EL (cell line): Measurements from ENCODE around the gene FRMD7.
A peak's percentile ranks its signal among the peaks of the same experiment; 100 is the strongest.
"Not testable (repeated sequence)": the region's sequence is repeated elsewhere in the genome, so short reads cannot be mapped to it uniquely, and the experiment has no call there.

Experiments
- DNase-seq: peaks from one replicate; pipeline ENCODE4 v3.0.0-alpha.2; 2016

FRMD7 gene, protein sequence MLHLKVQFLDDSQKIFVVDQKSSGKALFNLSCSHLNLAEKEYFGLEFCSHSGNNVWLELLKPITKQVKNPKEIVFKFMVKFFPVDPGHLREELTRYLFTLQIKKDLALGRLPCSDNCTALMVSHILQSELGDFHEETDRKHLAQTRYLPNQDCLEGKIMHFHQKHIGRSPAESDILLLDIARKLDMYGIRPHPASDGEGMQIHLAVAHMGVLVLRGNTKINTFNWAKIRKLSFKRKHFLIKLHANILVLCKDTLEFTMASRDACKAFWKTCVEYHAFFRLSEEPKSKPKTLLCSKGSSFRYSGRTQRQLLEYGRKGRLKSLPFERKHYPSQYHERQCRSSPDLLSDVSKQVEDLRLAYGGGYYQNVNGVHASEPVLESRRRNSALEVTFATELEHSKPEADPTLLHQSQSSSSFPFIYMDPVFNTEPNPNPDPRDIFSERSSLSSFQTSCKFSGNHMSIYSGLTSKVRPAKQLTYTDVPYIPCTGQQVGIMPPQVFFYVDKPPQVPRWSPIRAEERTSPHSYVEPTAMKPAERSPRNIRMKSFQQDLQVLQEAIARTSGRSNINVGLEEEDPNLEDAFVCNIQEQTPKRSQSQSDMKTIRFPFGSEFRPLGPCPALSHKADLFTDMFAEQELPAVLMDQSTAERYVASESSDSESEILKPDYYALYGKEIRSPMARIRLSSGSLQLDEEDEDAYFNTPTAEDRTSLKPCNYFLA

DNA sequence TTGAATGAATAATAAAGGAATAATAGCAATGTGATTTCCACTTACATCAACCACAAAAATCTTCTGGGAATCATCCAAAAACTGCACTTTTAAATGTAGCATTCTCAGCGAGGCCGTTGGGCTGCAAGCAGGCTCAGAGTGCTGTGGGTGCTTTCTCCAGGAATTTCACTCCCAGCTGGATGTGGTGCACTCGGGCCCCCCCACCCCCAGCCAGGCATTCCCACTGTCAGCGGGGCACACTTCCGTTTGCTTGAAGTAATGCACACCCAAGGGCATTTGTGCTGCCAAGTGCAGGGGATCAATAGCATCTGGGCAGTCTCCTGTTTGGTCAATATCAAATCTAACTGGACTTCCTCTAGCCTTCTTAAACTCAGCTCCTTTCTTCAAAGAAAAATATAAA lies at the start of gene FRMD7:
FRMD7 (minus strand) TSS at position 278 of the 400 bp plus-strand sequence; CDS start at position 102, 176 bp downstream.
- DNase-seq: no peak

DNA sequence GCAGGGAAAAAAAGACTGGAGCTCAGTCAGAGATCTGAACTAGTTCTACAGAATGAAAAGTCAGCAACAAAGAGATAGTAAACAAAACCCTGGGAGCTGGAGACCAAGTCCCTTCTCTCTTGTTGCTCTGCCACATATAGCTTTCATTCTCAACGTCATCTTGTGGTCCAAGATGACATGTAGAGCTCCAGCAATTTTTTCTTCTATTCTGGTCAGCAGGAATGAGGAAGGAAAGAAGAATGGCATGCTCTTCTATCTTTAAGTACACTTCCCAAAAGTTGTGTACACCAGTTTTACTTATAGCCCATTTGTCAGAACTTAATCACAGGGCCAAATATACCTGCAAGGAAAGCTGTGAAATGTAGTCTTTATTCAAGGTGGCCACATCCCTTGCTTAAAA lies 45.8 kb upstream of the FRMD7 start:
- no peak for DNase-seq

GRCh38 chrX:132171881-132172280 lies 44.1 kb upstream of the FRMD7 start:
- DNase-seq: no peak

DNA sequence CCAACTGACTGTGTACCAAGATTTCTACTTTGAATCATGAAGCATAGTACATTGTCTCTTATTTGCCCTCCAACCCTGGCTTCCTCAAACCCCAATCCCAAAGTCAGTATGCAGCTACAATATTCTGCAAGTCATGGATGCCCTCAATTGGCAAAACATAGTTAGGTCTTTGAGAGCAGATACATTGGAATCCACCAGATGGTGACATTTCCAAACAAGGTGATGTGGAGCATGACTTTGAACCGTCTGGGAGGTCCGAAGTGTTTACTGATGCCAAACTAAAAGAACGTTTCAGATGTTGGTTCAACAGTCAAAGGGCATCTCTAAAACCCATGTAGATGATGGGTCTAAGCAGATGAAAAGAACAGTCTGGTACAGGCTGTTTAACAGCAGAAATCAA lies 43.7 kb upstream of the FRMD7 start:
- peak; percentile 0 for DNase-seq

- DNase-seq: no peak
These were observed 41.7 kb upstream of the FRMD7 start for GRCh38 chrX:132169554-132169953.

DNA sequence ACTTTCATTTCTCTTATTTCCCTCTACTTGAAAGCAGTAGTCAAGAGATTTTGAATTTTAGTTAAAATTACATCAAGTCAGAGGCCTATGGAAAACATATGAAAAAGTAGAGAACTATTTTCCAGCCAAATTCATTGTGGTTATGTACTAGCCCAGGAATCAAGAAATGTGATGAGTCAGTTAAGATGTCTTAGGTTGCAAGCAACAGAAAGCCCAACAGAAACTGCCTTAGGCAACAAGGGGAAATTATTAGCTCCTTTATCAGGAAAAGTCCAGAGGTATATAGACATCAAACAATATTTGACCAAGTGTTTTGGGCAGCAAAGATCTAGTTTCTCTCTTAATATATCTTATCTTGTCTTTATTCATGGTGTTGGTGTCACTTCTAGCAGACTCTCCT lies 37.8 kb upstream of the FRMD7 start:
- peak; percentile 4 for DNase-seq

DNA sequence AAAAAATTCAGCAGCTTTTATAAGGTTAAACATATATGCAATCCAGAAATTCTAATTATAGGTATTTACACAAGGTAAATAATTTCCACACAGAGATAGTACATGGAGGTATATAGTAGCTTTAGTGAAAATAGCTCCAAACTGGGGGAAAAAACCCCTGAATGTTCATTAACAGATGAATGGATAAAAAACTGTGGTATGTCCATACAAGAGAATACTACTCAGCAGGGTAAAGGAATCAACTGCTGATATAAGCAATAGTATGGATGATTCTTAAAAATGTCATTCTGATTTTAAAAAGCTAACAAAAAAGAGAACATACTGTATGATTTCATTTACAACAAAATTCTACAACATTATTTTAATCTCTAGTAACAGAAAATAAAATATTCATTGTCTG lies 37.2 kb upstream of the FRMD7 start:
- DNase-seq: no peak

DNA sequence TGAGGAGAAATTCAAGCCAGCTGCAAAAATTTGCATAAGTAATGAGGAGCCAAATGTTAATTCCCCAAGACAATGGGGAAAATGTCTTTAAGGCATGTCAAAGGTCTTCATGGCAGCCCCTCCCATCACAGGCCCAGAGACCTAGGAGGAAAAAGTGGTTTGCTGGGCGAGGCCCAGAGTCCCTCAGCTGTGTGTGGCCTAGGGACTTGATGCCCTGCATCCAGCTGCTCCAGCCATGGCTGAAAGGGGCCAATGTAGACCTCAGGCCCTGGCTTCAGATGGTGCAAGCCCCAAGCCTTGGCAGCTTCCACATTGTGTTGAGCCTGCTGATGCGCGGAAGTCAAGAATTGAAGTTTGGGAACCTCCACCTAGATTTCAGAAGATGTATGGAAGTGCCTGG lies 35.3 kb upstream of the FRMD7 start:
- not testable (repeated sequence) for DNase-seq

- no peak for DNase-seq
These were observed 25.3 kb upstream of the FRMD7 start for GRCh38 chrX:132153166-132153565.

DNA sequence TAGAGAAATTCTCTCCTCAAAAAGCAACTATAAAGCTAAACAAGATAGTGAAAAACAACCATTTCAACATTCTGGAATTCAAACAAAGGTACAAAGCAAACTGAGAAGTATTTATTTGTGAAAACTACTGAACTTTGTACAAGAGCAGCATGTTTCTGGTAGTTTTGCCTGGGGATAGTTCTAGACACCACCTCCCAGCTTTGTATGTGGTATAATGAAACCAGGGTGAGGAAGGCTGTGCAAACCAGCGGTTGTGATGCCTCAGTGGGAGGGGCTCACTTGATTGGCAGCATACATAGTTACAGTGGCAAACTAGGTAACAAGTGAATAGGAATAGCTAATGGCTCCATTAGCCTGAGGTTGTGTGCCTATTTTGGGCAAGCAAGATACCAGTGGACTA lies 18.6 kb upstream of the FRMD7 start:
- DNase-seq: no peak

GRCh38 chrX:132144061-132144460 lies 16.2 kb upstream of the FRMD7 start:
- no peak for DNase-seq

- no peak for DNase-seq
These were observed 1.9 kb downstream of the FRMD7 start for GRCh38 chrX:132125906-132126305.

DNA sequence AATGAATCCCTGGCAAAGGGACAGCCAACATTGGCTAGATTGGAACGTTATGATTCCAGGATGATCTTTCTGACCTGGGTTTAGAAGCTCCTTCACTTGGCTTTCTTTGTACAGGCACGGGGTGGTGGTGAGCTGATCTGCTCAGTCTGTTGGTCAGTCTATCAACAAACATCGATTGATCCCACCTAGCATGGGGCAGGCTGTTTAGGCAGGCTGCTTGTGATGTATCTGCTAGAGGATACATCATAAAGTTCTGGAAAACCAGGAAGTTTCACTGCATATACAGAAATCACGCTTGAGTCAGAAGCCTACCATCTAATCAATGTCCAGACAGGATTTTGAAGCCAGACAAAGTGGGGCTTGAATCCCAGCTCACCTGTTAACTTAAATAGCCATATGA lies 6.9 kb downstream of the FRMD7 start:
- DNase-seq: no peak

DNA sequence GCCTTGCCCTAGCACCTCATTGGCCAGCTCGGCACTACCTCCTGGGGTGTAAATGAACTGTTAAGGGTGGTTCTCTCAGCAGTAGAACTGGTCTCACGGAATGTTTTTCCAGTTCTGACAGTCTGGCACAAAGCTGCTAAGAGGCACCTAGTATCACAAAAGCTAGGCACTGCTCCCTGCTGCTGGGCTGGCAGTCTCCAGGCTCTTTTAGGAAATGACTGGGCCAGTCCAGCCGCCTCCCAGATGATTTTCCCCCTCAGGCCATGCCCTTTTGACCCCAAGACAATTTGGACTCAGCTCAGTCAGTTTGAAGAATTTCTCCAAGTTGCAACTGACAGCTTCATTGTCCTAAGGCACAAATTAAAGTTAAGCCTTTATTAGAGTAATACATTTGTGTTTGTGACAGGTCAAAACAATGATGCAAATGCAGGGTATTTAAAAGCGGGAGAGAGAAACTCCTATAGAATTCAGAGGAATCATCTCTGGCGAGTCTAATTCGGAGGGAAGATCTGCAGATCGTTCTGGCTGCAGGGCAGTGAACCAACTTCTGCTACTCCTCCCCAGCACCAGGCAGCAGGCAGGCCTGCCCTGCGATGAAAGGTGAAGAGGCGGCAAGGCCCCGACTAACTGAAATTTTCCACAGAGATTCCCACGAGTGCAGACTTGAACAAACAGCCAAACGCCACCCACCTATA lies 7.9 kb downstream of the FRMD7 start:
- DNase-seq: peak; percentile 3

- DNase-seq: no peak
These were observed 8.5 kb downstream of the FRMD7 start for GRCh38 chrX:132119283-132119682.

GRCh38 chrX:132118358-132118757 lies 9.5 kb downstream of the FRMD7 start:
- no peak for DNase-seq

GRCh38 chrX:132115792-132116191 lies 12.0 kb downstream of the FRMD7 start:
- no peak for DNase-seq

- DNase-seq: no peak
These were observed 13.2 kb downstream of the FRMD7 start for GRCh38 chrX:132114607-132115006.

DNA sequence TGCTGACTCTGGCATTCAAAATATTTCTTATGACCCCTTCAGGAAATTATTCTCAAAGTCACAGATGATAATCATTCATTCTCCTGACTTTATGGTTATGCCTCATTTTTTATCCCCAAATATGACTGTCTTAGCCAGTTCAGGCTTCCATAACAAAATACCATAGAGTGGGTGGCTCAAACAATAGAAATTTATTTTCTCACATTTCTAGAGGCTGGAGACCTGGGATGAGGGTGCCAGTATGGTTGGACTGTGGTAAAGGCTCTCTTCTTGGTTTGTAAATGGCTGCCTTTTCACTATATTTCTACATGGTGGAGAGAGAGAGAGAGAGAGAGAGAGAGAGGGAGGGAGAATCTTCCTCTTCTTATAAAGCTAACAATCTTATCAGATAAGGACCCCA lies 20.5 kb downstream of the FRMD7 start:
- DNase-seq: no peak

DNA sequence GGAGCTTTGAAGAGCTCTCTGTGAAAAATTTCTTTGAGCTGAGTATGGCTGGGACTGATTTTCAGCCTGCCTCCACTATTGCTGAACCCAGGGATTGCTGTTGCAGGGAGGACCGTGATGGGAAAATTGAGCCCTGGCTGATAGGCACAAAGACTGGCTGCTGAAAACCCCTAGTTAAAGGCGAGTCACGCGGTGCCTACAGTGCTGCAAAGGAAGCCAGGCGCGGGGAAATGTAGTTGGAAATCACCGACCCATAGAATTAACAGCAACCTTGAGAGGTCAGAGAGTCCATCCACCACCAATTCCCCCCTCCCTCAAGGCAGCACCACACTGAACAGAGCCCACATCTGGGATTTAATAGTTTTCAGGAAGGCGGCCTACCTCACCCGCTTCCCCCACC lies 26.0 kb downstream of the FRMD7 start:
- DNase-seq: no peak

GRCh38 chrX:132101206-132101605 lies 26.6 kb downstream of the FRMD7 start:
- DNase-seq: no peak

GRCh38 chrX:132098704-132099103 lies 29.1 kb downstream of the FRMD7 start:
- DNase-seq: not testable (repeated sequence)

DNA sequence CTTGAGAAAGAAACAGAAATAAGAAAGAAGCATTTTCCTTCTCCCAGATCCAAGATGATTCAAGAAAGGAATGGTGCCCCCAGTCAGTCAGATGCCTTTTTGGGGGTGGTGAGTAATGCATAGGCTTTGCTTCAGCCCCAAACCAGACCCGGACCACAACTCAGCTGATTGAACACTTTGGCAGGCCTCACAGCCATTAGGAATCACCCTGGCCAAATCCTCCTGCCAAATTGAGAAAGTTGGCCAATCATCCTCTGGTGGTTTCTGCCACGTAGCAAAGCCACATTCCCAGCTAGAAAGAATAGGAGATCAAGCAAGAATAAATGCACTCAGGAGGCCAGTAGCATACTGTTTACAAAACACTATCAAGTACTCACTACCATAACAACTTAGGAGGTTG lies 33.7 kb downstream of the FRMD7 start:
- no peak for DNase-seq
